GM12892 (cell line): ENCODE results near the gene TUB.
A peak's percentile ranks its signal among the peaks of the same experiment; 100 is the strongest.

Experiments used
- DNase-seq: peaks from one replicate; pipeline ENCODE4 v3.0.0; 2011; ENCODE audit not compliant: insufficient read length
- FAIRE-seq: peaks from 2 replicates; lab custom pipeline; 2011; peaks lifted over from hg19 to GRCh38; lab: Jason Lieb, UNC
- POLR2A ChIP-seq: IDR thresholded peaks from 2 replicates; pipeline ENCODE4 v1.6.1; 2011; ENCODE audit warnings: low read depth, low read length, control low read depth
- POLR2AphosphoS5 ChIP-seq: IDR thresholded peaks from 2 replicates; pipeline ENCODE4 v1.6.1; 2011; ENCODE audit warnings: low read depth, low read length, control low read depth
- TAF1 ChIP-seq: IDR thresholded peaks from 2 replicates; pipeline ENCODE4 v1.6.1; 2011; ENCODE audit warnings: low read depth, mild to moderate bottlenecking, control low read depth, low read length, borderline replicate concordance

The TUB gene

DNA sequence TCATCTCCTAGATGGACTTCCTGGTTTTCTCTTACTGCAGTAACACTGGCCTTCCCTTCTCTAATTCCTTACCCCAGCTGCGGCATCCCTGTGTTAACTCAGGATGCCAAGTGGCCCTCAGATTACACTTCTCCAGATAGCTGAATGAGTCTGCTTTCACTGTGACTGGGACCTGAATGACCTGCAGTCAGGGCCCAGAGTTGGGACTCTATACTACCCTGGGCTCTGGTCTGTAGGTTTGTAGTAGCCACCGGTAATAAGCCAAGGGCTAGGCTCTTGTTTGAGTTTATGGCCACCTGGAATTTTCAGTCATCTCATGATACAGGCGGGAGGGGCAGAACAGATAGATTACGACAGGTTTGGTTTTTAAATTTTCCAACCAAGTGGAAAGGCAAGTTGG, 24.1 kb downstream of the TUB start:
- TF ChIP-seq POLR2A: no peak
- TF ChIP-seq POLR2AphosphoS5: no peak
- TF ChIP-seq TAF1: no peak
- DNase-seq (no peak), FAIRE-seq (no peak)

GRCh38 chr11:8105666-8106065, 24.7 kb downstream of the TUB start:
- no peak for FAIRE-seq
- no peak for DNase-seq

DNA sequence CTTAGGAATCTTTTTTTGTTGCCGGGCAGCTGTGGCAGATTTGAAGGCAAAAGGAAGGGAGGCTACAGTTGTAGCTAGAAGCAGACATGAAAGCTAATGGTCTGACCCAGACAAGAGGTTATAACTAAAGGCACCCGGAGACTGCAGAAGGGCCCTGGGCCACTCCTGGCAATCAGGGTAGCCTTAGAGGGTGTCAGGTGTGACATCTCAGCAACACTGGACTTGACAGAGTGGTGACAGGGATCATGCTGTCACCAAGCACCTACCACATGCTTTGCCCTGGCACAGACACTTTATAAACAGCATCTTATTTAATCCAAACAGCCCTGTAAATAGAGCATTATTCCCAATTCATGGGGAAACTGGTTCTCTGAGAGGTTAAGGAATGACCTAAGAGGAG, 25.7 kb downstream of the TUB start:
- DNase-seq (no peak), FAIRE-seq (no peak)
- TF ChIP-seq POLR2A: no peak
- TF ChIP-seq TAF1: no peak
- TF ChIP-seq POLR2AphosphoS5: no peak

More at GRCh38 chr11:8105666-8106065, 24.7 kb downstream of the TUB start:
- no peak for TF ChIP-seq POLR2AphosphoS5

GRCh38 chr11:8107642-8108041, 26.6 kb downstream of the TUB start:
- no peak for TF ChIP-seq POLR2A
- no peak for TF ChIP-seq POLR2AphosphoS5
- TF ChIP-seq TAF1: no peak
- FAIRE-seq: no peak
- no peak for DNase-seq

GRCh38 chr11:8108421-8108820, 27.4 kb downstream of the TUB start:
- no peak for FAIRE-seq
- TF ChIP-seq POLR2A (no peak), POLR2AphosphoS5 (no peak), TAF1 (no peak)
- no peak for DNase-seq

GRCh38 chr11:8109675-8110074, 28.7 kb downstream of the TUB start:
- no peak for TF ChIP-seq POLR2A
- no peak for TF ChIP-seq POLR2AphosphoS5
- no peak for TF ChIP-seq TAF1
- FAIRE-seq: no peak
- DNase-seq: no peak

DNA sequence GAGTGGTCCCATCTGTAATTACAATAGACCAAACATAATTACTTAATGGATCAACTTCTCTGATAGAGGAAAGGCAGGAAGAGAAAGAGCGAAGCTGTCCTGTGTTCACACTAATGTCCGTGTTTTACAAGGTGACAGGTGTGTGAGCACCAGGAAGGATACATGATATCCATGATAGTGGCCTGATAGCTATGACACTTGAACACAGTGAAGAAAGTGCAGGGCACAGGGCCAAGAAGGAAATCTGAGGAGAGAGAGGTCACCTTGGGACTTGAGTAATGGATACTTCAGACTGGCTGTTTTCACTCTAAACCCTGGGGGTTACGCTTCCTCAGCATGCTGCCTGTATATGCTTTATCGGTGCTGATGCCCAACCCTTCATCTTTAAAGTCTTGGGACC, 29.4 kb downstream of the TUB start:
- DNase-seq: no peak
- no peak for TF ChIP-seq POLR2AphosphoS5
- no peak for TF ChIP-seq TAF1
- FAIRE-seq: no peak

GRCh38 chr11:8111636-8112035, 30.6 kb downstream of the TUB start:
- DNase-seq: no peak
- FAIRE-seq: no peak
- TF ChIP-seq POLR2A: no peak
- no peak for TF ChIP-seq TAF1
- TF ChIP-seq POLR2AphosphoS5: no peak

GRCh38 chr11:8122173-8122764, 41.3 kb downstream of the TUB start:
- FAIRE-seq (no peak), DNase-seq (no peak)
- no peak for TF ChIP-seq POLR2A

DNA sequence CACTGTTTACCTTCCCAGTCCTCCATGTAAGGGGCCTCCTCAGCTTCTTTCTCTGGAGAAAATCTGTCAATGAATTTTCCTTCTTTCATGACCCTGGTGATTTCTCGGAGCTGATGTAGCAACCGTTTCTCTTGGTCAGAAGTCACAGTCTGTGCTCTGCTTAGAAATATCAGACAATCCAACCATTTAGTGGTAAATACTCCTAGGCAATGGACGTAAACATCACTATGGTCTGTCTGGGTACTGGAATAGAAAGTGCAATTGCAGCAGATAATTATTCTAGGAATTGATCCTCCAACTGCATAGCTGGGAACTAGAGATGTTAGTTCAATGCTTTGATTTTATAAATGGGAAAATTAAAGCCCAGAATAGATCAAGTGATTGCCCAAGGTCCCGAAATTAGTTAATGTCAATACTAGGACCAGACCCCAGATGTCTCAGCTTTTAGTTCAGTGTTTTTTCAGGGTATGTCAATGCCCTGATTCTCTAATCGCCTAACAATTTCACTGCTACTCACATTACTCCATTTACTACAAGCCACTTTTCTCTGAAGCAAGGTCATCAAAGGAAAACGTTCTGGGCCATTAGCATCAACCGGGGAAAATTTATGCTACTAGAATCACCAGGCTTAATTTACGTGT, 45.8 kb downstream of the TUB start:
- no peak for TF ChIP-seq POLR2AphosphoS5
- TF ChIP-seq POLR2A: no peak
- TF ChIP-seq TAF1: no peak
- no peak for FAIRE-seq
- no peak for DNase-seq

GRCh38 chr11:8127447-8127846, 46.4 kb downstream of the TUB start:
- TF ChIP-seq POLR2AphosphoS5: no peak
- TF ChIP-seq TAF1: no peak
- no peak for TF ChIP-seq POLR2A
- FAIRE-seq (peak; percentile 5), DNase-seq (no peak)

- FAIRE-seq (no peak), DNase-seq (no peak)
Observed at GRCh38 chr11:8138526-8138925, 57.5 kb downstream of the TUB start.

DNA sequence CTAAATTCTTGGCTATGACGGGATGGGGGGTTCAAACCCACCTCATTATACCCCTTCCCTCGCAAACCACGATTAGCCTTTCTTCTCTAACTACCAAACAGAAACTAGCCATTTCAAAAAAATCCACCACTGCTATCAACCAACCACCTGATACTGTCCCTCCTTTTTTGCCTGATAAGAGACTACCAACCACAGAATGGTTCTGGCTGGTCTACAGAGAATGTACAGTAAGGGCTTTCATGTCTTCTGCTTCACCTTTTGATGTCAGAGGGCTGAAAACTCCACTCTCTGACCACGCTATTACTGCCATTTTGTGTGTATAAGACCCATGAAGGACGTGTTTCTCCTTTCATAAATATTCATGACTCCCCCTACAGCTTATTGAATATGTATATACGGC, 68.7 kb downstream of the TUB start:
- DNase-seq (no peak), FAIRE-seq (no peak)
- TF ChIP-seq TAF1 (no peak), POLR2AphosphoS5 (no peak), POLR2A (no peak)

More at GRCh38 chr11:8138526-8138925, 57.5 kb downstream of the TUB start:
- TF ChIP-seq TAF1 (no peak), POLR2AphosphoS5 (no peak), POLR2A (no peak)
